ENCODE data around the gene ALKBH5. TPM values are rescaled to one million over a fixed set of nuclear protein-coding genes. Genes with fewer than 3 reads are reported as not detected.

ALKBH5 gene
- total RNA-seq, 1 experiment from 2014 or later = 75.8 TPM

DNA sequence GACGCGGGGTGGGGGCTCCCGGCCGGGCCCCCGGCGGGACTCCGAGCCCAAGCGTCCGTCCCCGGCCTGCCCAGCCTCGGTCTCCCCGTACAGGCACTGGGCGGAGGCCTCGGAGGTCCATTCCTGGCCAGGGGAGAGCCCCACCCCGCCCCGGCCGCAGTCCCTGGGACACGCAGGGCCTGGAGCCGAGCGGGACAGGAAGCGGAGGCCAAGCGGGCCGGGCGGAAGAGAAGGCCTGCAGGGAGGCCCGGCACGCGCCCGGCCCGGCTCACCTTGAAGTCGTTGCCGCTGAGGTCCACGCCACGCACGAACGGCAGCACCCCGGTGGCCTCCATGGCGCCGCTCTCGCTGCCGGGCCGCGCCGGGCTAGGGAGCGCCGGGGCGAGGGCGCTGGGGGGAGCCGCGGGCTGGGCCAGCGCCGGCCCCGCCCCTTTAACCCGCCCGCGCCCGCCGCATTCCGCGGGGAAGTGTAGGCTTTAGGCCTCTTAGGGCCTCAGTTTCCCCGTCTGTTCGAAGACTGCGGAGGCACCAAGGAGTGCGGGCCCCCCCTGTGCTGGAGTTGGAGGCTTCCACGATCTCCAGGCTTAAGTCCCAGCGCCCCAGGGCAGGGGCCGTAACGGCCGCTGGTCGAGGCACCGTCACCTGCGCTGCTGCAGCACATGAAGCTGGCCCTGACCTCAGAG, 74.9 kb downstream of the ALKBH5 start, which contains the start of gene FLII:
Gene FLII (minus strand): TSS at position 383 of the 683 bp plus-strand sequence. CDS start 48 bp downstream, at position 335.
- peak; percentile 40 for DNase-seq (ENCODE audit: low spot score)

Other genes with a start within 250 kb of the ALKBH5 start
- gene TOM1L2, start 211.4 kb upstream of the ALKBH5 start, total RNA-seq (2014; rRNA removed; shearing (Covaris generic)) = 5.9 and 8.8 TPM in 2 replicates
- gene DRC3, start 211.0 kb upstream of the ALKBH5 start, total RNA-seq (2014; rRNA removed; shearing (Covaris generic)) = 0.03 and 0.78 TPM in 2 replicates
- gene ATPAF2, start 144.7 kb upstream of the ALKBH5 start, total RNA-seq (2014; rRNA removed; shearing (Covaris generic)) = 14.8 and 25.5 TPM in 2 replicates
- gene GID4, start 144.4 kb upstream of the ALKBH5 start, total RNA-seq (2014; rRNA removed; shearing (Covaris generic)) = 1.5 and 3.3 TPM in 2 replicates
- gene DRG2, start 95.9 kb upstream of the ALKBH5 start, total RNA-seq (2014; rRNA removed; shearing (Covaris generic)) = 43.7 and 46.0 TPM in 2 replicates
- gene MYO15A, start 75.1 kb upstream of the ALKBH5 start, total RNA-seq (2014; rRNA removed; shearing (Covaris generic)) = 0.05 TPM in 1 of 2 replicates, not detected in the other
- 33.2 and 35.0 TPM in 2 replicates for gene LLGL1, start 41.8 kb downstream of the ALKBH5 start, total RNA-seq (2014; rRNA removed; shearing (Covaris generic))
- 265 and 291 TPM in 2 replicates for gene FLII, start 74.9 kb downstream of the ALKBH5 start, total RNA-seq (2014; rRNA removed; shearing (Covaris generic))
- 23.4 and 26.8 TPM in 2 replicates for gene MIEF2, start 76.8 kb downstream of the ALKBH5 start, total RNA-seq (2014; rRNA removed; shearing (Covaris generic))
- 19.2 and 21.8 TPM in 2 replicates for gene TOP3A, start 131.2 kb downstream of the ALKBH5 start, total RNA-seq (2014; rRNA removed; shearing (Covaris generic))
- 8.8 and 10.7 TPM in 2 replicates for gene SMCR8, start 131.5 kb downstream of the ALKBH5 start, total RNA-seq (2014; rRNA removed; shearing (Covaris generic))
- 62.7 and 62.9 TPM in 2 replicates for gene SHMT1, start 179.7 kb downstream of the ALKBH5 start, total RNA-seq (2014; rRNA removed; shearing (Covaris generic))
- 0.13 and 0.52 TPM in 2 replicates for gene EVPLL, start 193.9 kb downstream of the ALKBH5 start, total RNA-seq (2014; rRNA removed; shearing (Covaris generic))